Endothelial cell of umbilical vein (primary cell): ENCODE results near the gene CDC42BPB. TPM values are rescaled to one million over a fixed set of nuclear protein-coding genes. Genes with fewer than 3 reads are reported as not detected.

Experiments
- BruUV-seq: library from RNA; stranded (reverse); fragments of 400-500 nt; replicated peaks from 2 replicates; lab custom pipeline; 2021; lab: Mats Ljungman, UMichigan
- CTCF ChIA-PET: fragments of 300-600, 350-600 bp; sonication (Branson Sonifier 250); formaldehyde crosslinking; loops from one replicate; lab custom pipeline; 2021; ENCODE audit warnings: antibody characterized with exemption, inconsistent platforms; lab: Charles Lee
- POLR2A ChIA-PET: fragments of 300-600, 350-600 bp; sonication (Branson Sonifier 250); formaldehyde crosslinking; loops from one replicate; lab custom pipeline; 2021; ENCODE audit warnings: antibody characterized with exemption, inconsistent platforms; lab: Charles Lee
- DNase-seq: peaks from one replicate; pipeline ENCODE4 v3.0.0-alpha.2; 2011; ENCODE audit warnings: low read depth, low spot score
- FAIRE-seq: peaks from 2 replicates; lab custom pipeline; 2011; peaks lifted over from hg19 to GRCh38; lab: Jason Lieb, UNC
- H2AFZ ChIP-seq: 2 replicates; pipeline ENCODE4 v1.6.0; 2012; ENCODE audit warnings: low read depth, low read length, control low read depth, inconsistent platforms
- H3K27ac ChIP-seq: 2 replicates; pipeline ENCODE4 v1.5.1; 2011; ENCODE audit warnings: low read depth, mild to moderate bottlenecking, control low read depth, low read length, moderate library complexity; ENCODE audit not compliant: insufficient read depth
- H3K27me3 ChIP-seq, 2 experiments: 2 replicates each; pipeline versions ENCODE4 v1.6.0 to v1.6.1; 2011; ENCODE audit warnings: low read length in 2 of 2, mixed read lengths in 1 of 2; ENCODE audit not compliant: control insufficient read depth in 2 of 2, insufficient read depth in 2 of 2
- H3K36me3 ChIP-seq, 2 experiments: 2 replicates in 1 of 2; 3 replicates in 1 of 2; pipeline ENCODE4 v1.5.1; 2011; ENCODE audit warnings: low read length in 2 of 2, mild to moderate bottlenecking in 1 of 2, moderate library complexity in 1 of 2; ENCODE audit not compliant: control insufficient read depth in 2 of 2, insufficient read depth in 2 of 2; ENCODE audit errors: extremely low read depth in 1 of 2
- H3K4me1 ChIP-seq: 3 replicates; pipeline ENCODE4 v1.5.1; 2011; ENCODE audit warnings: mild to moderate bottlenecking, low read length; ENCODE audit not compliant: control insufficient read depth, insufficient read depth; ENCODE audit errors: extremely low read depth
- H3K4me2 ChIP-seq: 2 replicates; pipeline ENCODE4 v1.6.1; 2011; ENCODE audit warnings: low read length, control low read depth, mixed read lengths; ENCODE audit not compliant: insufficient read depth
- H3K4me3 ChIP-seq, 3 experiments: fragments of 200-600 bp in 1 of 3; sonication (generic), shearing (Covaris generic) in 1 of 3; replicated peaks in 1 of 3; 2 replicates each; pipeline ENCODE4 v1.5.1; 2011 to 2016; ENCODE audit warnings: control low read depth in 3 of 3, low read length in 3 of 3, mild to moderate bottlenecking in 2 of 3, inconsistent platforms in 1 of 3, low read depth in 1 of 3, moderate library complexity in 1 of 3; ENCODE audit not compliant: insufficient read depth in 1 of 3
- H3K79me2 ChIP-seq: 2 replicates; pipeline ENCODE4 v1.6.0; 2012; ENCODE audit warnings: low read length, inconsistent platforms; ENCODE audit not compliant: control insufficient read depth, insufficient read depth
- H3K9ac ChIP-seq: replicated peaks from 2 replicates; pipeline ENCODE3; 2011; ENCODE audit warnings: low read length, control low read depth; ENCODE audit not compliant: insufficient read depth; ENCODE audit errors: extremely low read depth
- H3K9me1 ChIP-seq: replicated peaks from 3 replicates; pipeline ENCODE4 v1.6.0; 2011; ENCODE audit warnings: mild to moderate bottlenecking, low read length; ENCODE audit not compliant: control insufficient read depth, insufficient read depth; ENCODE audit errors: extremely low read depth
- H3K9me3 ChIP-seq: replicated peaks from 2 replicates; pipeline ENCODE4 v1.5.1; 2012; ENCODE audit warnings: low read length, inconsistent platforms; ENCODE audit not compliant: control insufficient read depth, insufficient read depth
- H4K20me1 ChIP-seq: replicated peaks from 2 replicates; pipeline ENCODE3; 2011; ENCODE audit warnings: mild to moderate bottlenecking, low read length; ENCODE audit not compliant: control insufficient read depth, insufficient read depth; ENCODE audit errors: extremely low read depth
- EZH2 ChIP-seq: IDR thresholded peaks from 2 replicates; pipeline ENCODE4 v1.6.1; 2012; ENCODE audit warnings: borderline replicate concordance, low read depth, mild to moderate bottlenecking, moderate library complexity, low read length, inconsistent platforms; ENCODE audit not compliant: severe bottlenecking
- FOS ChIP-seq: IDR thresholded peaks from 2 replicates; pipeline ENCODE4 v1.6.1; 2011; ENCODE audit warnings: mild to moderate bottlenecking, low read length, moderate library complexity, borderline replicate concordance; ENCODE audit not compliant: insufficient read depth
- GATA2 ChIP-seq: IDR thresholded peaks from 2 replicates; pipeline ENCODE4 v1.7.0; 2011; ENCODE audit warnings: low read depth, mild to moderate bottlenecking, moderate library complexity, mixed read lengths, low read length; ENCODE audit not compliant: insufficient read length, insufficient read depth
- JUN ChIP-seq: IDR thresholded peaks from 2 replicates; pipeline ENCODE4 v1.6.1; 2011; ENCODE audit warnings: borderline replicate concordance, low read depth; ENCODE audit not compliant: insufficient read length, insufficient read depth
- MYC ChIP-seq: IDR thresholded peaks from one replicate; pipeline ENCODE4 v1.6.1; 2011; ENCODE audit warnings: mild to moderate bottlenecking, low read depth, low read length
- POLR2A ChIP-seq: IDR thresholded peaks from 2 replicates; pipeline ENCODE4 v1.6.1; 2012; ENCODE audit warnings: low read depth, mild to moderate bottlenecking, control low read depth, low read length
- POLR2AphosphoS5 ChIP-seq: IDR thresholded peaks from 2 replicates; pipeline ENCODE4 v1.6.1; 2012; ENCODE audit warnings: low read depth, mild to moderate bottlenecking, control low read depth, low read length, moderate library complexity; ENCODE audit not compliant: insufficient read depth
- dilution Hi-C: fragments of 300-500 bp; cut with MboI; formaldehyde crosslinking; loops from one replicate; pipeline ENCODE4 v1.15.0; 2019; ENCODE audit warnings: low sequenced_read_pairs; ENCODE audit not compliant: extremely low pct_ligation_motif_present
- intact Hi-C: fragments of 100-400 bp; cut with micrococcal nuclease; formaldehyde crosslinking; loops from one replicate; pipeline ENCODE4 v1.10.0; 2022
- polyA plus RNA-seq, 4 experiments: library from polyadenylated mRNA; depleted of rRNA in 3 of 4; stranded (reverse) in 3 of 4; unstranded in 1 of 4; fragments of >200 nt; gene quantifications; 2 replicates each; pipeline versions ENCODE4 v1.2.1 to v1.2.3, GENCODE V29; 2011 to 2012; ENCODE audit warnings: missing spikeins in 1 of 4
- total RNA-seq: library from RNA; stranded (reverse); gene quantifications from 2 replicates; pipeline ENCODE4 v1.2.3, GENCODE V29; 2021
- TF ChIP-seq, protein P1 (sequence below), 2 donors: IDR thresholded peaks; 1 replicate in 1 of 2; 2 replicates in 1 of 2; pipeline ENCODE4 v1.5.1; 2011; ENCODE audit warnings: low read length in 2 of 2, mild to moderate bottlenecking in 2 of 2, moderate library complexity in 2 of 2, control low read depth in 1 of 2, inconsistent platforms in 1 of 2, low read depth in 1 of 2; ENCODE audit not compliant: insufficient read depth in 1 of 2; ENCODE audit errors: extremely low read depth in 1 of 2
- TF ChIP-seq, protein P2 (sequence below): IDR thresholded peaks from 2 replicates; pipeline ENCODE4 v1.6.1; 2011; ENCODE audit not compliant: insufficient read depth, insufficient read length

Gene CDC42BPB
- total and polyA plus RNA-seq, 2 donors (not counting 3 experiments of a cell fraction or from before 2014, with no cell fraction given): 82.6 to 131 TPM

DNA sequence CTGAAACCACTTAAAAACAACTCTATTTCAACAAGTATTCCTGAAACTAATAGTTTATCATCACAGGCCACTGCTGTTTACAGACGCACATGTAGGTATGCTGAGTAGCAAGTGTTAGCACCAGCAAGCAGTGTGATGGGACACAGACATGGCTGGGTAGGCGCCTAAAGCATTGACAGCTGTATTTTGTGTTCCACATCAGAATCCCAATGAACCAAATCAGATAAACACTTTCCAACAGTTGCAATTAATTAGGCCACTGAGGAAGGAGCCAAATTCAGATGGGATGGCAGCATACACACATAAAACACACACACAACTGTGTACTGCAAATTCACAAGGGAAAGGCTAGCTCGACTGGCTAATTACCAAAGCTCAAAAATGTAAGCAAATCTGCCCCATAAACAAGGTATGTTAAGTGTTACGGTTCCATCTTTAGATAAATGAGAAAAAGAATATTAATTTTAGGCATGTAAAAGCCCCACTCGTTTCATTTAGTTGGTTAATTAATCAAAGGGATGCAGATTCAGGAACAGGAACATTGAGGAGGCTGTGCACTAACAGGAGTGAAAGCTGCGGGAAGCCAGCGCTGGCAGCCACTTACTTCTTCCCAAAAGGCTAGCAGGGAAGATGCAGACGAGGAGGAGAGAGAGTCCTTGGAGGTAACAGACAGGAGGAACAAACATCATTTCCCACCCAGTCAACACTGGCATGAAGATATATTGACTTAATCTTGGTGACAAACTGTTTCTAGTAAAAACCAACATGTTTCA is 101.5 kb downstream of the CDC42BPB start:
- H3K9me1 ChIP-seq: no peaks in the 10 kb centered on the region
- intact Hi-C loops: no loop called here
- H2AFZ ChIP-seq: no peak overlapping the region

More for the DNA sequence above, 101.5 kb downstream of the CDC42BPB start:
- no peak for FAIRE-seq
- TF ChIP-seq FOS (no peak), EZH2 (no peak), POLR2A (no peak), MYC (no peak), POLR2AphosphoS5 (no peak), GATA2 (no peak), JUN (no peak)
- TF ChIP-seq, protein P1, sequence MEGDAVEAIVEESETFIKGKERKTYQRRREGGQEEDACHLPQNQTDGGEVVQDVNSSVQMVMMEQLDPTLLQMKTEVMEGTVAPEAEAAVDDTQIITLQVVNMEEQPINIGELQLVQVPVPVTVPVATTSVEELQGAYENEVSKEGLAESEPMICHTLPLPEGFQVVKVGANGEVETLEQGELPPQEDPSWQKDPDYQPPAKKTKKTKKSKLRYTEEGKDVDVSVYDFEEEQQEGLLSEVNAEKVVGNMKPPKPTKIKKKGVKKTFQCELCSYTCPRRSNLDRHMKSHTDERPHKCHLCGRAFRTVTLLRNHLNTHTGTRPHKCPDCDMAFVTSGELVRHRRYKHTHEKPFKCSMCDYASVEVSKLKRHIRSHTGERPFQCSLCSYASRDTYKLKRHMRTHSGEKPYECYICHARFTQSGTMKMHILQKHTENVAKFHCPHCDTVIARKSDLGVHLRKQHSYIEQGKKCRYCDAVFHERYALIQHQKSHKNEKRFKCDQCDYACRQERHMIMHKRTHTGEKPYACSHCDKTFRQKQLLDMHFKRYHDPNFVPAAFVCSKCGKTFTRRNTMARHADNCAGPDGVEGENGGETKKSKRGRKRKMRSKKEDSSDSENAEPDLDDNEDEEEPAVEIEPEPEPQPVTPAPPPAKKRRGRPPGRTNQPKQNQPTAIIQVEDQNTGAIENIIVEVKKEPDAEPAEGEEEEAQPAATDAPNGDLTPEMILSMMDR (IDR thresholded peaks at IDR 0.05; ENCODE audit: extremely low read depth in 1 of 2, insufficient read depth in 1 of 2, low read depth in 1 of 2, low read length in 2 of 2): no peak
- TF ChIP-seq, protein P2, sequence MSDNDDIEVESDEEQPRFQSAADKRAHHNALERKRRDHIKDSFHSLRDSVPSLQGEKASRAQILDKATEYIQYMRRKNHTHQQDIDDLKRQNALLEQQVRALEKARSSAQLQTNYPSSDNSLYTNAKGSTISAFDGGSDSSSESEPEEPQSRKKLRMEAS: no peak
- Histone ChIP-seq H3K9me3 (no peaks in the 10 kb centered on the region), H3K4me3 (no peak overlapping the region), H3K36me3 (peaks cover 19 to 53% of the 10 kb centered on the region in 2 experiments), H3K79me2 (no peaks in the 10 kb centered on the region), H4K20me1 (no peaks in the 10 kb centered on the region), H3K27ac (no peak overlapping the region), H3K4me2 (no peak overlapping the region), H3K9ac (no peak overlapping the region), H3K27me3 (no peaks in the 10 kb centered on the region), H3K4me1 (no peaks in the 10 kb centered on the region)
- ChIA-PET CTCF (interaction anchor here (0.9 to 1.7 kb wide), 2 partner anchors 14 to 261 kb away, joined by 3 to 6 read pairs; no protein-coding TSS in a partner anchor), POLR2A (no interaction called here)
- no peak for DNase-seq
- dilution Hi-C loops: no loop called here
- BruUV-seq: no TSS peak
